ENCODE data around the gene SUMO2. TPM values are rescaled to one million over a fixed set of nuclear protein-coding genes. Genes with fewer than 3 reads are reported as not detected.

Gene SUMO2
- total and polyA plus RNA-seq, 2 of the 8 experiments (the other 6 are each of a cell fraction or from before 2014, with no cell fraction given): 184 to 779 TPM

- Histone ChIP-seq H3K27ac (ENCODE audit: low read depth, low read length) (no peak overlapping the region), H4K5ac (ENCODE audit: insufficient read length, low read depth, low read length) (no peak overlapping the region), H2AFZ (ENCODE audit: low read length) (no peak overlapping the region), H4K91ac (replicated peaks; ENCODE audit: insufficient read length, low read length) (no peak overlapping the region), H3K9me3 (ENCODE audit: insufficient read depth in 2 of 2, low read depth in 1 of 2, low read length in 1 of 2) (no peaks in the 10 kb centered on the region), H3K56ac (replicated peaks; ENCODE audit: insufficient read length, low read depth, low read length) (peak overlapping the region; percentile 66), H2BK20ac (ENCODE audit: low read length) (no peak overlapping the region), H3K79me1 (ENCODE audit: low read depth, low read length) (no peaks in the 10 kb centered on the region; the same call in 1 of the 2 replicates), H4K20me1 (replicated peaks in 1 of 2; ENCODE audit: control insufficient read depth in 1 of 2, insufficient read depth in 2 of 2, low read length in 2 of 2) (peaks cover 7% of the 10 kb centered on the region in 2 experiments), H2BK120ac (replicated peaks; ENCODE audit: low read depth, low read length) (no peak overlapping the region), H2BK5ac (ENCODE audit: low read depth, low read length) (no peak overlapping the region), H3K23ac (ENCODE audit: insufficient read length) (no peak overlapping the region), H3K4me2 (ENCODE audit: insufficient read depth in 1 of 2, low read depth in 2 of 2, low read length in 2 of 2) (no peak overlapping the region; a peak in 1 of 4 replicates), H3K36me3 (ENCODE audit: control insufficient read depth in 2 of 4, insufficient read depth in 4 of 4, low read length in 3 of 4) (peaks cover 2 to 17% (median 5%) of the 10 kb centered on the region in 4 experiments; a peak in 5 of 8 replicates), H4K8ac (ENCODE audit: extremely low read depth, insufficient read depth, low read length) (no peak overlapping the region), H3K4me1 (replicated peaks in 1 of 4; ENCODE audit: control insufficient read depth in 3 of 4, insufficient read depth in 4 of 4, low read length in 3 of 4) (peaks cover 0 to 5% (median under 1%) of the 10 kb centered on the region in 4 experiments; a peak in 4 of 7 replicates), H3K18ac (ENCODE audit: extremely low read depth, low read length) (no peak overlapping the region), H2AK5ac (ENCODE audit: low read depth, low read length) (no peak overlapping the region; the same call in 1 of the 2 replicates), H3K79me2 (ENCODE audit: control insufficient read depth in 1 of 2, insufficient read depth in 2 of 2, low read length in 2 of 2) (peaks cover 31 to 33% of the 10 kb centered on the region in 2 experiments), H3K27me3 (replicated peaks in 1 of 4; ENCODE audit: control insufficient read depth in 3 of 4, extremely low read depth in 1 of 4, insufficient read depth in 3 of 4, low read length in 3 of 4) (no peaks in the 10 kb centered on the region), H3K4me3 (ENCODE audit: extremely low read depth in 1 of 4, insufficient read depth in 2 of 4, low read depth in 3 of 4, low read length in 4 of 4) (no peak overlapping the region), H2BK12ac (ENCODE audit: low read depth, low read length) (peak overlapping the region; percentile 40; the same call in 1 of the 2 replicates), H3K9ac (replicated peaks in 1 of 4; ENCODE audit: extremely low read depth in 1 of 4, low read depth in 3 of 4, low read length in 3 of 4) (no peak overlapping the region), H3K4ac (replicated peaks; ENCODE audit: insufficient read length, low read depth, low read length) (peak overlapping the region; percentile 17), H3K14ac (ENCODE audit: insufficient read length) (no peak overlapping the region), H2BK15ac (ENCODE audit: low read length) (no peak overlapping the region), H3K23me2 (ENCODE audit: low read depth, low read length) (peaks cover 2% of the 10 kb centered on the region; the same call in 1 of the 2 replicates)
- DNase-seq (ENCODE audit: low read depth in 1 of 2, low spot score in 2 of 2): no peak
- ChIA-PET POLR2A (ENCODE audit: partially characterized antibody) (interaction anchor here (0.6 to 3.5 kb wide), 19 partner anchors 9 to 272 kb away, joined by 3 to 16 read pairs (median 5); partner anchors contain the start of genes JPT1, MIF4GD, MRPS7 and NT5C), CTCF (ENCODE audit: partially characterized antibody) (interaction anchor here (0.5 to 2.2 kb wide), 8 partner anchors 9 to 70 kb away, joined by 3 to 10 read pairs (median 4); partner anchors contain the start of gene NT5C)
- WGBS, 2 experiments (ENCODE audit: extremely low coverage in 1 of 2, insufficient coverage in 1 of 2, insufficient read length in 1 of 2, insufficient replicate concordance in 2 of 2, low coverage in 1 of 2, low lambda C conversion rate in 2 of 2, missing lambda C conversion rate in 1 of 2): 91% methylated on average over 8 of the region's 9 CpGs; no CpG with 5 or more reads in 1 of the 2 experiments
- no peak for FAIRE-seq
- TF ChIP-seq HDAC2 (IDR thresholded peaks at IDR 0.05; ENCODE audit: borderline replicate concordance in 1 of 2, low read depth in 2 of 2, low read length in 2 of 2) (no peak), GTF2F1 (IDR thresholded peaks at IDR 0.05; ENCODE audit: borderline replicate concordance, low read depth, low read length) (no peak)
Observed at GRCh38 chr17:75183999-75184884, 1.5 kb upstream of the SUMO2 start.

Measured in H1 (cell line).